Activated CD4-positive, alpha-beta memory T cell treated with anti-CD3 and anti-CD28 coated beads, Interleukin-2, amount 10 ng/mL, durations not matched to agents 7 days and 5 days (primary cell): ENCODE data around the gene ANKFY1. TPM values are rescaled to one million over a fixed set of nuclear protein-coding genes. Genes with fewer than 3 reads are reported as not detected.
A peak's percentile ranks its signal among the peaks of the same experiment; 100 is the strongest.
"Not testable (repeated sequence)": the region's sequence is repeated elsewhere in the genome, so short reads cannot be mapped to it uniquely, and the experiment has no call there.

ENCODE experiments used
- CTCF ChIA-PET: fragments of 350-600 bp; sonication (Branson Sonifier 250); formaldehyde crosslinking; loops from one replicate; lab custom pipeline; 2021; ENCODE audit warnings: antibody characterized with exemption, inconsistent platforms; lab: Charles Lee
- POLR2A ChIA-PET: fragments of 350-600 bp; sonication (Branson Sonifier 250); formaldehyde crosslinking; loops from one replicate; lab custom pipeline; 2021; ENCODE audit warnings: antibody characterized with exemption; lab: Charles Lee
- DNase-seq: peaks from one replicate; pipeline ENCODE4 v3.0.0-alpha.2; 2020
- H3K27ac Mint-ChIP-seq: one replicate; pipeline ENCODE4 v1.8.0; 2021; ENCODE audit warnings: mild to moderate bottlenecking, mixed read lengths
- H3K27me3 Mint-ChIP-seq: one replicate; pipeline ENCODE4 v1.8.0; 2021; ENCODE audit warnings: mixed read lengths
- H3K36me3 Mint-ChIP-seq: one replicate; pipeline ENCODE4 v1.8.0; 2021; ENCODE audit warnings: low read depth, mixed read lengths
- H3K4me1 Mint-ChIP-seq: one replicate; pipeline ENCODE4 v1.8.0; 2021; ENCODE audit warnings: mixed read lengths
- H3K4me3 Mint-ChIP-seq: one replicate; pipeline ENCODE4 v1.8.0; 2021; ENCODE audit warnings: mild to moderate bottlenecking, mixed read lengths
- H3K9me3 Mint-ChIP-seq: one replicate; pipeline ENCODE4 v1.8.0; 2021; ENCODE audit warnings: mixed read lengths
- total RNA-seq, 2 experiments: library from RNA; stranded (reverse); gene quantifications; one replicate each; pipeline ENCODE4 v1.2.3, GENCODE V29; 2021

The ANKFY1 gene
- total RNA-seq, 2 experiments from 2014 or later: 70.7 to 71.6 TPM

DNA sequence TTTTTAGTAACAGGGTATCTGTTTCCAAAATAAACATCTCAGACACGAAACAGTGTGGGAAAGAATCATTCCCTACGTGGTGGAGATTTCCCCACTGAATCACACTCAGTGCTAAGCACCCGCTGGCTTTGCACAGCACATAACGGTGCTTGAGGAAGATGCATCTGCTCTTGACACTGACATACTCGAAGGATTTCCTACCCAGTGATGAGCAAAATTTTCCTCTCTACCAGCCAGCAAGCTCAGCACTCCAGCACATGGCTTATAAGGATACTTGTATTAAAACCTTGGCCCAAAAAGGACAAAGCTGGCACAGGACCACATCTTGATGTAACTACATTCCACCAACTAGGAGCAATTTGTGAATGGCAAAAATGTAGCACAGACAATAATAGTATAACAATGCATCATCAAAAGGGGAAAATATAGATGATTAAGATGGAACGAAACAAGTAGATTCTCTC, 59.0 kb downstream of the ANKFY1 start:
- CTCF ChIA-PET: no interaction called here
- Mint-ChIP-seq H3K27ac (no peak overlapping the region), H3K36me3 (peaks cover 64% of the 10 kb centered on the region), H3K4me1 (peaks cover 22% of the 10 kb centered on the region), H3K9me3 (no peaks in the 10 kb centered on the region), H3K4me3 (no peak overlapping the region), H3K27me3 (no peaks in the 10 kb centered on the region)
- POLR2A ChIA-PET: interaction anchor here (1.5 kb wide), 1 partner anchor 58 kb away, joined by 3 read pairs; no protein-coding TSS in a partner anchor
- DNase-seq: no peak

DNA sequence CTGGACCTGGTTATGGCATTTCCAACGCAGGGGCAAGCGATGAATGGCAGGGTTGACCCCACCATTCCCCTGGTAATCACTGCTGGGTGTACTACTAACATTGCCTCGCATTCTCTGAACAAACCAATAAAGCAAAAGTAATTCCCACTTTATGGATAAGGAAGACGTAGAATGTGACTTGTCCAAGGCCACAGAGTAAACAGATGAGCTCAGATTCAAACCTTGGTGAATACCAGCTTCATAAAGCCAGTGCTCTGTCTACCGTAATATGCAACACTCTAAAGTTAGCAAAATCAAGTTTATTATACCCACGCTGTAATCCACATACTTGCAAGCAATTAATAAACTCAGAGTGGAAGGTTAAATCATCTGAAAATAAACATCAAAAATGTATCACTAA, 59.6 kb downstream of the ANKFY1 start:
- H3K27me3 Mint-ChIP-seq: no peaks in the 10 kb centered on the region
- no peak overlapping the region for H3K27ac Mint-ChIP-seq
- no peak overlapping the region for H3K4me3 Mint-ChIP-seq
- DNase-seq: no peak
- ChIA-PET CTCF (no interaction called here), POLR2A (no interaction called here)
- H3K4me1 Mint-ChIP-seq: peaks cover 21% of the 10 kb centered on the region
- H3K9me3 Mint-ChIP-seq: no peaks in the 10 kb centered on the region
- H3K36me3 Mint-ChIP-seq: peaks cover 60% of the 10 kb centered on the region

DNA sequence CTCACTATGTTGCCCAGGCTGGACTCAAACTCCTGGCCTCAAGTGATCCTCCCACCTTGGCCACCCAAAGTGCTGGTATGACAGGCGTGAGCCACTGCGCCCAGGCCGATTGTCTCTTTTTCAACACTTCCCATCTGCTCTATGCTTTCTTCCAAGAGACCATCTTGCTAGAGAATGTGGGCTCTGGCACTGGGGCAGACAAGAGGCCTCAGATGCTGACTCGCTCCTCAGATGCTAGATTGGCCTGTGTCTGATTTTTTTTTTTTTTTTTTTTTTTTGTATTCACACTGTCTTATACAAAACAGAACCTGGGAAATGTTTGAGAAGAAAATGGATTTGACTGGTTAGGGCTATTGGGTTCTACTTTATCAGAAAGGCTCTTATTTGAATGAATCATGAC, 62.6 kb downstream of the ANKFY1 start:
- Mint-ChIP-seq H3K36me3 (peaks cover 50% of the 10 kb centered on the region), H3K27me3 (no peaks in the 10 kb centered on the region), H3K27ac (no peak overlapping the region), H3K4me3 (no peak overlapping the region), H3K9me3 (no peaks in the 10 kb centered on the region), H3K4me1 (peaks cover under 1% of the 10 kb centered on the region)
- ChIA-PET POLR2A (no interaction called here), CTCF (interaction anchor here (0.8 to 2.9 kb wide), 8 partner anchors 11 to 212 kb away, joined by 3 to 22 read pairs (median 7); no protein-coding TSS in a partner anchor)
- no peak for DNase-seq

DNA sequence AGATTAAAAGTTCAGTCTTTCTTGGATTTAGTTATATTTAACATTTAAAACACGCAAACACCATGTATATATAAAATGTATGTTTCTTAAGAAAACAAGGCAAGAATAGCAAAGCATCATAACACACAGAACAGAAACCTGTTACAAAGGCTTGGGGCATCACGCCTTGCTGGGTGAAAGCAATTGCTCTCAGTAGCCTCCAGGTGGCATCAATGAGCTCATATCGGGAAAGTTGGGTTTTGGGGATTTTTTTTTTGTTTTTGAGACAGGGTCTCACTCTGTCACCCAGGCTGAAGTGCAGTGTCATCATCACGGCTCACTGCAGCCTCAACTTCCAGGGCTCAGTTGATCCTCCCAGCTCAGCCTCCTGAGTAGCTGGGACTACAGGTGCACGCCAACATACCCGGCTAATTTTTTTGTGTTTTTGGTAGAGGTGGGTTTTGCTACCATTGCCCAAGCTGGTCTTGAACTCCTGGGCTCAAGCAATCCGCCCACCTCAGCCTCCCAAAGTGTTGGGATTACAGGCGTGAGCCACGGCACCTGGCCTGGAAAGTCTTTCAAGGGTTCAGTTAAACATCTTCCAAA, 63.9 kb downstream of the ANKFY1 start:
- H3K9me3 Mint-ChIP-seq: no peaks in the 10 kb centered on the region
- ChIA-PET POLR2A (interaction anchor here (0.6 to 0.9 kb wide), 2 partner anchors 9 to 166 kb away, joined by 3 to 4 read pairs; no protein-coding TSS in a partner anchor), CTCF (interaction anchor here (0.6 to 2.9 kb wide), 35 partner anchors 9 to 417 kb away, joined by 3 to 22 read pairs (median 4); partner anchors contain the start of genes CYB5D2 and UBE2G1)
- H3K4me3 Mint-ChIP-seq: no peak overlapping the region
- no peaks in the 10 kb centered on the region for H3K4me1 Mint-ChIP-seq
- no peaks in the 10 kb centered on the region for H3K27me3 Mint-ChIP-seq
- peak; percentile 43 for DNase-seq
- peaks cover 52% of the 10 kb centered on the region for H3K36me3 Mint-ChIP-seq
- H3K27ac Mint-ChIP-seq: no peak overlapping the region

DNA sequence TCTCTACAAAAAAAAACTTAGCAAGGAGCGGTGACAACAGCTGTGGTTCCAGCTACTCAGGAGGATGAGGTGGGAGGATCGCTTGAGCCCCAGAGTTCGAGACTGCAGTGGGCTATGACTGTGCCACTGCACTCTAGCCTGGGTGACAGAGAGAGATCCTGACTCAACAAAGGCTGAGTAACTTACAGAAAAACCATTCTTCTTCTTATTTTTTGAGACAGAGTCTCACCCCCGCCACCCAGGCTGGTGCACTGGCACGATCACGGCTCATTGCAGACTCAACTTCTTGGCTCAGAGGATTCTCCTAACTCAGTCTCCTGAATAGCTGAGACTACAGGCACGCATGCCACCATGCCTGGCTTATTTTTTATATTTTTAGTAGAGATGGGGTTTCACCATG, 64.8 kb downstream of the ANKFY1 start:
- no peaks in the 10 kb centered on the region for H3K27me3 Mint-ChIP-seq
- H3K4me3 Mint-ChIP-seq: no peak overlapping the region
- POLR2A ChIA-PET: interaction anchor here (1.2 kb wide), 1 partner anchor 214 kb away, joined by 3 read pairs; no protein-coding TSS in a partner anchor
- CTCF ChIA-PET: interaction anchor here (1.4 to 2.0 kb wide), 2 partner anchors 15 to 216 kb away, joined by 6 to 10 read pairs; no protein-coding TSS in a partner anchor
- H3K9me3 Mint-ChIP-seq: no peaks in the 10 kb centered on the region
- H3K27ac Mint-ChIP-seq: no peak overlapping the region
- DNase-seq: no peak
- H3K36me3 Mint-ChIP-seq: peaks cover 52% of the 10 kb centered on the region
- no peaks in the 10 kb centered on the region for H3K4me1 Mint-ChIP-seq

DNA sequence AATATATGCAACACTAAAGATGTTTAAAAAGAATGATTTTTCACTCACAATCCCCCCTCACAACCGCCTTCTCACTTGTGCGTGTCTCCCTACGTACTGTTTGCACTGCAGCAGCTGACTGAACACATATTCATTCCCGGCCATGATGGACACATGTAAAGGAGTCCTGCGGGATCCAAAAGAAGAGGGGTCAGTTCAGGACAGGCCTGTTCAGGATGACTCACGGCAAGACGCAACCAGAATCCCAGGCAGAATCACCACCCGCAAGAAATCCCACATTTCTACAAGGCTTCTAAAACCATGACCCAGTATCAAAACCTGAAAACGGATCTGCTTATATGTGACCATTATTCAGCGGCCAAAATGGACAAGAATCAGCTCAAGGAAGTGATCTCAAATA, 68.5 kb downstream of the ANKFY1 start:
- Mint-ChIP-seq H3K36me3 (peaks cover 42% of the 10 kb centered on the region), H3K4me3 (no peak overlapping the region), H3K9me3 (no peaks in the 10 kb centered on the region), H3K27me3 (no peaks in the 10 kb centered on the region), H3K4me1 (no peaks in the 10 kb centered on the region), H3K27ac (peak overlapping the region; percentile 5)
- no peak for DNase-seq
- CTCF ChIA-PET: interaction anchor here (1.0 kb wide), 1 partner anchor 220 kb away, joined by 3 read pairs; no protein-coding TSS in a partner anchor
- POLR2A ChIA-PET: no interaction called here

DNA sequence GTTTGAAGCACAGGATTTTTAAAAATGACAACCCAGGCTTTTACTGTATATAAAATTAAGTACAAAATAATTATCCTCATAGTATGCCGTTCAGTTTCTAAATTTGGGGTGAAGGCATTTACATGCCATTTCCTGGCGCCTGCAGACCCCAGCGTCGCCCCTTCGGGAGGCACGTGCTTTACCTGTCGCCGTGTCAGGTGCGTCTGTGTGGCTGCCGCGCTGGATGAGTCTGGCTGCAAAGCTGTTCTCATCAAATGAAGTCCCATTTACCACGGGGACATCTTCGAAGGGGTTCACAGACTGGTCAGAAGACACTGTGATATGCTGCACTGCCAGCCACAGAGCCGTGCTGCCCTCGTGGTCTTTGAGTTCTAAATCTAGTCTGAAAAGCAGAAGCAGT, 69.0 kb downstream of the ANKFY1 start:
- no peak overlapping the region for H3K4me3 Mint-ChIP-seq
- POLR2A ChIA-PET: no interaction called here
- H3K27me3 Mint-ChIP-seq: no peaks in the 10 kb centered on the region
- peaks cover 45% of the 10 kb centered on the region for H3K36me3 Mint-ChIP-seq
- CTCF ChIA-PET: interaction anchor here (1.0 kb wide), 1 partner anchor 221 kb away, joined by 3 read pairs; no protein-coding TSS in a partner anchor
- no peaks in the 10 kb centered on the region for H3K9me3 Mint-ChIP-seq
- H3K4me1 Mint-ChIP-seq: peaks cover under 1% of the 10 kb centered on the region
- DNase-seq: no peak
- no peak overlapping the region for H3K27ac Mint-ChIP-seq

DNA sequence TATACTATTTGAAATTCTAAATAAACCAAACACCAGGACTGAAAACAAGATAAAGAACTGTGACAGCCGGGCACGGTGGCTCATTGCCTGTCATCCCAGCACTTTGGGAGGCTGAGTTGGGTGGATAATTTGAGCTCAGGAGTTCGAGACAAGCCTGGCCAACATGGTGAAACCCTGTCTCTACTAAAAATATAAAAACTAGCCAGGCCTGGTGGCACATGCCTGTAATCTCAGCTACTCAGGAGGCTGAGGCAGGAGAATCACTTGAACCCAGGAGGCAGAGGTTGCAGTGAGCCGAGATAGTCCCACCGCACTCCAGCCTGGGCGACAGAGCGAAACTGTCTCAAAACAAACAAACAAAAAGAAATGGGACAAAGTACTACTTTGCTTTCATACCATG, 73.0 kb downstream of the ANKFY1 start:
- H3K4me3 Mint-ChIP-seq, H3K27ac Mint-ChIP-seq, H3K27me3 Mint-ChIP-seq, DNase-seq, H3K9me3 Mint-ChIP-seq, POLR2A ChIA-PET: not testable (repeated sequence)
- CTCF ChIA-PET: interaction anchor here (1.7 kb wide), 1 partner anchor 10 kb away, joined by 7 read pairs; no protein-coding TSS in a partner anchor
- H3K36me3 Mint-ChIP-seq: peaks cover 61% of the 10 kb centered on the region
- peaks cover 11% of the 10 kb centered on the region for H3K4me1 Mint-ChIP-seq

DNA sequence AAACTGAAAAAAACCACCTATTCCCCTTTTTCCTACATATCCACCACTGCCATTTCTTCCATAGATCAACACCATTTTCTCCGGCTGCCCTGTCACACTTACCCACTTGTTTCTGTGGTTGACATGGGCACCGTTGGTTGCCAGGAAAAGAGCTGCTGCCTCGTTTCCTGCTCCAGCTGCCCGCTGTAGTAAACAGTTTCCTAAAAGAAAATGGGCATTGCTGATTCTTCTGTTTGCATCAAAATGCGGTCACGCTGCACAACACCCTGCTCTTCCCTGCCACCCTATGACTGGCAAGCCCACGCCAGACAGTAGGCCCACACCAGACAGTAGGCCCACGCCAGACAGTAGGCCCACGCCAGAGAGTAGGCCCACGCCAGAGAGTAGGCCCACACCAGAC, 74.5 kb downstream of the ANKFY1 start:
- CTCF ChIA-PET: no interaction called here
- Mint-ChIP-seq H3K36me3 (peaks cover 48% of the 10 kb centered on the region), H3K27ac (peak overlapping the region; percentile 55), H3K27me3 (no peaks in the 10 kb centered on the region), H3K9me3 (no peaks in the 10 kb centered on the region), H3K4me3 (no peak overlapping the region), H3K4me1 (peaks cover 11% of the 10 kb centered on the region)
- DNase-seq: no peak
- POLR2A ChIA-PET: no interaction called here

DNA sequence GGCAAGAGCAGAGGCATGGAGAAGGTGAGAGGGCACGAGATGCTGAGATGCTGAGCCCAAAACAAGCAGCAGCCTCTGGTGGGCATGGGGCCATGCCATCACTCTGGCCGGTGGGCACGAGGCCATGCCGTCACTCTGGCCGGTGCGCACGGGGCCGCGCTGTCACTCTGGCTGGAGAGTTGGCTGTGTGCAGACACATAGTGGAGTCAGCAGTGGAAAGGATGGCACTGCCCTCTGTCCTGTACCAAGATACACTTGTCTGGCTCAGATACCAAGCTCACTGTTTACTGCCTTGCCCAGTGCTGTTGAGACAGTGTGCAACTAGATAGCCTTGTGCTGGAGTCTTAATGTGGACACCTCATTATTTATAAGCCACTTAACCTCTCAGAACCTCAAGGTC, 75.7 kb downstream of the ANKFY1 start:
- no peak for DNase-seq
- Mint-ChIP-seq H3K27me3 (no peaks in the 10 kb centered on the region), H3K36me3 (peaks cover 58% of the 10 kb centered on the region), H3K27ac (peak overlapping the region; percentile 16), H3K4me3 (no peak overlapping the region), H3K9me3 (no peaks in the 10 kb centered on the region), H3K4me1 (peaks cover 11% of the 10 kb centered on the region)
- CTCF ChIA-PET: interaction anchor here (0.6 kb wide), 1 partner anchor 217 kb away, joined by 5 read pairs; no protein-coding TSS in a partner anchor
- POLR2A ChIA-PET: interaction anchor here (1.0 kb wide), 1 partner anchor 12 kb away, joined by 6 read pairs; no protein-coding TSS in a partner anchor

DNA sequence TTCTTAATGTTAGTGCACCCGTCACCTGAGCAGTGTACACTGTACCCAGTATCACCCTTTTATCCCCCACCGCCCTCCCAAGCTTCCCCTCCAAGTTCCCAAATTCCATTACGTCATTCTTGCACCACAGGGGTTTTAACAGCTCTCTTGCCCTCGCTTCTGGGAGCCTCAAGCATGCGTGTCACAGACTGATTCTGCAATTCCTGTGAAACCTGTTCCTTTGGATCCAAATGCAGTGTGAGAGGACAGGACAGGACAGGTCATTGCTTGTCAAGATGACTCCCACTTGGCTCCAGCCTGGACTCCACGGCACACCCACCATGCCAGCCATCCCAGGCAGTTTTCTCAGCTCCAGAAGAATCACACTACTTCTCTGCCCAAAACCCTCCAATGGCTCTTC, 76.7 kb downstream of the ANKFY1 start:
- Mint-ChIP-seq H3K9me3 (no peaks in the 10 kb centered on the region), H3K36me3 (peaks cover 65% of the 10 kb centered on the region), H3K27ac (peak overlapping the region; percentile 49), H3K27me3 (no peaks in the 10 kb centered on the region), H3K4me3 (no peak overlapping the region), H3K4me1 (peaks cover 11% of the 10 kb centered on the region)
- no peak for DNase-seq
- ChIA-PET CTCF (no interaction called here), POLR2A (interaction anchor here (1.0 kb wide), 1 partner anchor 11 kb away, joined by 6 read pairs; no protein-coding TSS in a partner anchor)

DNA sequence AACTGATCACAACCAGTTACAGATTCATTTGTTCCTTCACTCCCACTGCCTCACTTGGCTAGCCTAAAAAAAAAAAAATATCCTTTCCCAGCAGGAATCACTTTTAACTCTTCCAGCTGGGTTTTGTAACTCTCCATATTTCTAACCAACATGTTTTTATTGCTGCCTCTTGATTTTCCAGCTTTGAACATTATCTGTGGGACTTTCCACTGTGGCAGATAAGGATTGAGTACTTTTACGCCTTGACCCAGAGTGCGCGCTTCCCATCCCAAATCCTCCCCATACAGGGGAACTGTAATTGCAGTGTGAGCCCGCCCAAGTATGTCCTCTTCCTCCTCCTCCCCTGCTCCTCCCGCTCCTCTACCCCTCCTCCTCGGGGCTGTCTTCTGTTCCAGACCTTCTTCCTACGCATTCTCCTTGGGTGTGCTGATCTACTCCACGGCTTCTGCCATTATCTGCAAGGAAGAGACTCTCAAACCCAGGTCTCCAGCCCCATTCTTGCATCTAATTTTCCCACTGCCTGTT, 77.4 kb downstream of the ANKFY1 start:
- Mint-ChIP-seq H3K27me3 (no peaks in the 10 kb centered on the region), H3K36me3 (peaks cover 70% of the 10 kb centered on the region), H3K9me3 (no peaks in the 10 kb centered on the region), H3K4me1 (peaks cover 11% of the 10 kb centered on the region), H3K4me3 (no peak overlapping the region), H3K27ac (no peak overlapping the region)
- ChIA-PET POLR2A (no interaction called here), CTCF (interaction anchor here (1.1 to 1.3 kb wide), 2 partner anchors 9 to 13 kb away, joined by 3 read pairs; no protein-coding TSS in a partner anchor)
- no peak for DNase-seq

DNA sequence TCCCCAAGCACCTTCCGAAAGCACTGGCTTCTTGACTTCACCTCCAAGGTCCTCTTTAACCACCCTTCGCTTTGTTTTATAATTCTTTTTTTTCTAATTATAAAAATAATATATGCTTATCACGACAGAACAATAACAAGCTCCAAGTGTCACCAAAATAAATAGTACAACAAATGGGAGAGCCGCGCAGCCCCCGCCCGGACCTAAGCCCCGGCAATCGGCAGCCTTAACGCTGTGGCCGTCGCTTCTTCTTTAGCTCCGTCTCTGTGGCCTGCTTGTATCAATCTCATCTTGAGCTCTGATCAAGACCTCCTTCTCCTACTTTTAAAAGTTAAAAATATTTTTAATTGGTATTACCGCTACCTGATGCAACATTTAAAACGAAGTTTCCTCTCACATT, 78.1 kb downstream of the ANKFY1 start:
- peaks cover 77% of the 10 kb centered on the region for H3K36me3 Mint-ChIP-seq
- no peak overlapping the region for H3K4me3 Mint-ChIP-seq
- ChIA-PET POLR2A (no interaction called here), CTCF (interaction anchor here (0.5 to 1.3 kb wide), 3 partner anchors 8 to 119 kb away, joined by 3 to 4 read pairs (median 3); no protein-coding TSS in a partner anchor)
- no peaks in the 10 kb centered on the region for H3K9me3 Mint-ChIP-seq
- no peaks in the 10 kb centered on the region for H3K27me3 Mint-ChIP-seq
- no peak for DNase-seq
- peaks cover 11% of the 10 kb centered on the region for H3K4me1 Mint-ChIP-seq
- no peak overlapping the region for H3K27ac Mint-ChIP-seq
